Astrocyte of the spinal cord (primary cell): Measurements from ENCODE around the gene CLCA1.

Experiments used
- DNase-seq: peaks from one replicate; pipeline ENCODE4 v3.0.0; 2011; ENCODE audit warnings: low read depth, low spot score
- H3K4me3 ChIP-seq: 2 replicates; pipeline ENCODE4 v1.5.1; 2011; ENCODE audit warnings: low read depth, mild to moderate bottlenecking, low read length, moderate library complexity
- CTCF ChIP-seq: IDR thresholded peaks from 2 replicates; pipeline ENCODE4 v1.5.1; 2012; ENCODE audit warnings: low read depth, mild to moderate bottlenecking, low read length, inconsistent platforms
- in situ Hi-C: cut with HindIII; loops from 2 replicates; pipeline ENCODE4 v1.10.0; 2017; ENCODE audit warnings: low sequenced_read_pairs

Gene CLCA1

GRCh38 chr1:86453664-86454063, 15.1 kb upstream of the CLCA1 start:
- in situ Hi-C loops, result no loop called here

GRCh38 chr1:86455073-86455472, 13.7 kb upstream of the CLCA1 start:
- no peak for TF ChIP-seq CTCF
- H3K4me3 ChIP-seq, result no peak overlapping the region
- in situ Hi-C loops, result no loop called here
- no peak for DNase-seq

More at GRCh38 chr1:86453664-86454063, 15.1 kb upstream of the CLCA1 start:
- no peak overlapping the region for H3K4me3 ChIP-seq
- TF ChIP-seq CTCF, result no peak
- DNase-seq, result no peak

- no peak for DNase-seq
- TF ChIP-seq CTCF, result no peak
- in situ Hi-C loops, result no loop called here
- no peak overlapping the region for H3K4me3 ChIP-seq
These were observed 7.7 kb upstream of the CLCA1 start for GRCh38 chr1:86460998-86461397.

GRCh38 chr1:86461482-86461881, 7.2 kb upstream of the CLCA1 start:
- no peak overlapping the region for H3K4me3 ChIP-seq
- in situ Hi-C loops, result no loop called here
- no peak for DNase-seq
- TF ChIP-seq CTCF, result no peak

GRCh38 chr1:86464819-86465218, 3.9 kb upstream of the CLCA1 start:
- no peak for TF ChIP-seq CTCF
- no peak overlapping the region for H3K4me3 ChIP-seq
- no peak for DNase-seq
- in situ Hi-C loops, result no loop called here

- TF ChIP-seq CTCF, result no peak
- in situ Hi-C loops, result no loop called here
- H3K4me3 ChIP-seq, result no peak overlapping the region
- DNase-seq, result no peak
These were observed 2.5 kb upstream of the CLCA1 start for GRCh38 chr1:86466109-86466844.
